Pericardium fibroblast (primary cell): ENCODE results near the gene CYP3A7. TPM values are rescaled to one million over a fixed set of nuclear protein-coding genes. Genes with fewer than 3 reads are reported as not detected.

Source experiments
- total RNA-seq: library from RNA; depleted of rRNA; stranded (reverse); fragments of >200 nt; gene quantifications from 2 replicates; pipeline ENCODE4 v1.2.3, GENCODE V29; 2015

Gene CYP3A7
- total RNA-seq: 1.0 TPM in 1 of 2 replicates, not detected in the other

DNA sequence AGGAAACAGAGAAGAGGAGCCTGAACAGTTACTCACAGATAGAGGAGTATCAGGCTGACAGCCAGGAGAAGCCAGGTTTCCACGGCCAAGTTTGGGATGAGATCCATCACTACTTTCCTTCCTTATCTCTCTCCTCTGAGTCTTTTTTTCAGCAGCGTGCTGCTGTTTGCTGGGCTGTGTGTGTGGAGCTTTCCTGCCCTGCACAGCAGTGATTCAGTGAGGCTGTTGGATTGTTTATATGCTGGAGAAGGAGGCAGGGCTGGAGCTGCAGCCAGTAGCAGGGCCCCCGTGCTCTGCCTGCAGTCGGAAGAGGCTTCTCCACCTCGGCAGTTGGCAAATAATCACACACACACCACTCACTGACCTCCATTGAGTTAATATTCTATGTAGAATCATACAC is at the start of gene CYP3A7:
TSS of gene CYP3A7 (minus strand) at position 210 of the 400 bp plus-strand sequence. CDS start at position 107, 103 bp downstream.

DNA sequence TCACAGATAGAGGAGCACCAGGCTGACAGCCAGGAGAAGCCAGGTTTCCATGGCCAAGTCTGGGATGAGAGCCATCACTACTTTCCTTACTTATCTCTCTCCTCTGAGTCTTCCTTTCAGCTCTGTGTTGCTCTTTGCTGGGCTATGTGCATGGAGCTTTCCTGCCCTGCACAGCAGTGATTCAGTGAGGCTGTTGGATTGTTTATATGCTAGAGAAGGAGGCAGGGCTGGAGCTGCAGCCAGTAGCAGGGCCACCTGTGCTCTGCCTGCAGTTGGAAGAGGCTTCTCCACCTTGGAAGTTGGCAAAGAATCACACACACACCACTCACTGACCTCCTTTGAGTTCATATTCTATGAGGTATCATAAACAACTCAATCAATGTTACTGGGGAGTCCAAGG is 49.0 kb upstream of the CYP3A7 start, which contains the start of gene CYP3A4:
TSS of gene CYP3A4 (minus strand) at position 178 of the 400 bp plus-strand sequence. CDS start at position 75, 103 bp downstream.

DNA sequence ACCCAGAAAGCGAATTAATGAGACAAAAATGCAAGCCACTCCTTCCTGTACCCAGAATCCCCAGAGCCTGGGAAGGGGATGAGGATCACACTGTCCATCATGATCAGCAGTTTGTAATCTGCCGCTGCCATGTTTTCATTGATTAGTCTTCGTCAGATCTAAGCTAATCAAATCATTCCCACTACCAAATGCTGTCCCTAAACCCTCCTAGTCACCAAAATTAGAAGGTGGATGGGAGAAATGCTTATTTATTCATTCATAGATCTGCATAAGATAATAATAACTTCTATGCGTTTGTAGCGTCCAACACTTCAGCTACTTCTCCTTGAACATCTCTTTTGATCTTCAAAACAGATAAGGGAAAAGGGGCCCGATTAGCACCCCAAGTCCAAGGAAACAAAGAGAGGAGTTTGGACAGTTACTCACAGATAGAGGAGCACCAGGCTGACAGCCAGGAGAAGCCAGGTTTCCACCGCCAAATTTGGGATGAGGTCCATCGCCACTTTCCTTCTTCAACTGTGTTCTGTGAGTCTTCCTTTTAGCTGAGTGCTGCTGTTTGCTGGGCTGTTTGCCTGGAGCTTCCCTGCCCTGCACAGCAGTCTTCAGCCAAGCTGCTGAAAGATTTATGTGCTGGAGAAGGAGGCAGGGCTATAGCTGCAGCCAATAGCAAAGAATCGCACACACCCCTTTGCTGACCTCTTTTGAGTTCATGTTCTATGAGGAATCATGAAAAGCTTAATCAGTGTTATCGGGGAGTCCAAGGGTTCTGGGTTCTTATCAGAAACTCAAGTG is 55.4 kb downstream of the CYP3A7 start, which contains the start of gene CYP3A5:
TSS of gene CYP3A5 (minus strand) at position 597 of the 792 bp plus-strand sequence. CDS start at position 497, 100 bp downstream.

Other genes with a start within 250 kb of the CYP3A7 start
- gene ZNF394, start 234.9 kb downstream of the CYP3A7 start, total RNA-seq: 16.2 and 17.6 TPM in 2 replicates
- 6.8 and 12.2 TPM in 2 replicates for gene ZKSCAN5, start 230.5 kb downstream of the CYP3A7 start, total RNA-seq
- 5.4 and 6.6 TPM in 2 replicates for gene FAM200A, start 183.1 kb downstream of the CYP3A7 start, total RNA-seq
- 37.7 and 75.7 TPM in 2 replicates for gene ZNF655, start 176.6 kb downstream of the CYP3A7 start, total RNA-seq
- gene TMEM225B, start 136.9 kb downstream of the CYP3A7 start, total RNA-seq: 0.23 and 4.2 TPM in 2 replicates
- 7.8 and 10.1 TPM in 2 replicates for gene ZSCAN25, start 118.2 kb downstream of the CYP3A7 start, total RNA-seq
- 0.43 TPM in 1 of 2 replicates, not detected in the other for gene CYP3A5, start 55.2 kb downstream of the CYP3A7 start, total RNA-seq
- gene CYP3A4, start 49.0 kb upstream of the CYP3A7 start, total RNA-seq: not detected in 2 replicates
- not detected in 2 replicates for gene CYP3A43, start 92.8 kb upstream of the CYP3A7 start, total RNA-seq
- not detected in 2 replicates for gene OR2AE1, start 141.8 kb upstream of the CYP3A7 start, total RNA-seq
- gene TRIM4, start 184.3 kb upstream of the CYP3A7 start, total RNA-seq: 30.2 and 40.9 TPM in 2 replicates
- not detected in 2 replicates for gene GJC3, start 194.4 kb upstream of the CYP3A7 start, total RNA-seq
- gene AZGP1, start 240.8 kb upstream of the CYP3A7 start, total RNA-seq: 0.09 and 4.1 TPM in 2 replicates